Activated CD4-positive, CD25-positive, alpha-beta regulatory T cell treated with anti-CD3 and anti-CD28 coated beads, Interleukin-2, amount 50 U/mL, for 24 hours (primary cell): ENCODE data around the gene GPR26.

ENCODE experiments used
- ATAC-seq, 2 donors: fragments of 150-1000 bp; cut with Tn5 transposase; one replicate each; pipeline ENCODE4 v1.10.0; 2021; ENCODE audit warnings: mild to moderate bottlenecking in 1 of 2, moderate library complexity in 1 of 2

GPR26 gene, protein sequence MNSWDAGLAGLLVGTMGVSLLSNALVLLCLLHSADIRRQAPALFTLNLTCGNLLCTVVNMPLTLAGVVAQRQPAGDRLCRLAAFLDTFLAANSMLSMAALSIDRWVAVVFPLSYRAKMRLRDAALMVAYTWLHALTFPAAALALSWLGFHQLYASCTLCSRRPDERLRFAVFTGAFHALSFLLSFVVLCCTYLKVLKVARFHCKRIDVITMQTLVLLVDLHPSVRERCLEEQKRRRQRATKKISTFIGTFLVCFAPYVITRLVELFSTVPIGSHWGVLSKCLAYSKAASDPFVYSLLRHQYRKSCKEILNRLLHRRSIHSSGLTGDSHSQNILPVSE

GRCh38 chr10:123666318-123667236 is at the start of gene GPR26:
GPR26 (plus strand) TSS chr10:123666355; CDS start chr10:123666408, 53 bp downstream.
- no peak for ATAC-seq

DNA sequence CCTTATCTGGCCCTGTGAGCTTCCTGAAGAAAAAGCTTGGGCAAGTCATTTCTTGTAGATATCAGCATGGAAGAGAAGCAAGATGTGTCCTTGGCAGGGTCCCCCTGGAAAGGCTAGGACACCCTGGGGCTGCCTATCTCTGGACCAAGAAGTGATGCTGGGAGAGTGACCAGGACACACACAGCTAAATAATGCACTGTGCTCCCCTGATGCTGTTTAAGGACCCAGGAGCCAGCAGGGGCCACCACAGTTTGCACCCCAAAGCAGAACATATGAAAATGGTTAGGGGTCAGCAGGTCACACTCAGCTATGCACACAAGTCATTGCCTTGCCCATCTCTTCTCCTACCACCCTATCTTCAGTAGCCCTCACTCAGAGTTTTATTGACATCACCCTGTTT is 47.9 kb upstream of the GPR26 start:
- no peak for ATAC-seq

DNA sequence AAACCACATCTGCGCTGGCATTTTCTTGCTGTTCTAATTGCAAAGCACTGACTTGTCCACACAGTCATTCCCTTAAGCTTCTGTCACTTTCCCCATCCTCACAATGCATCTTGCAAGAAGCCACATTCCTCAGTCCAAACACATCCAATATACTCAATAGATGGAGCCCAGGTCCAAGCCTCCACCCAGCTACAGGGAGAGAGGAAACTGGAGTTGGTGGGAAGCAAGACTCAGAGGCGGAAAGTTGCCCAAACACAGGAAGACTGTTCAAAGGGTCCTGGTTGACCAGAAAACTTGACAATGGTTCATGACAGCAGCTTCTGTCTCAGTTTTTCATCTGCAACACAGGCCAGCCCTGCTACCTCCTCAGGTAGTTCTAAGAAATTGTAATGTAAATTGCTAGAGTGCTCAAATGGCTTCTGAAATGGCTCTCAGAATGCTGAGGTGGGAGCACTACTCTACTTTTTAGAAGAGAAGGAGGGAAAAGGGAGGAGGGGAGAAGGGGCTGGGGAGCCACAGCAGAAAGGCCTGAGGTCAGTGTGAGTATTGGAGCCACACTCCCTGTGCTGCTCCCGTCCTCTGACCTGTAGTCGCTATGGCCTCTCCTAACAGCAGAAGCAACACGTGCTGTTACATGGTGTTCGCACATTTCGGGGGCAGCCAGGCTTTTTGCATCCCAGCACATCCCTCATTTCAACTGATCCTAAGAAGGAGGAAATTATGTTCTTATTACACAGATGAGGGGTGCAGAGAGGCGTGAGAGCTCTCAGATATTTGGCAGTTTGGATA is 46.9 kb upstream of the GPR26 start:
- ATAC-seq, result no peak

GRCh38 chr10:123620621-123621020 is 45.5 kb upstream of the GPR26 start:
- no peak for ATAC-seq

- ATAC-seq, result no peak
Observed at GRCh38 chr10:123621492-123621891, 44.7 kb upstream of the GPR26 start.

DNA sequence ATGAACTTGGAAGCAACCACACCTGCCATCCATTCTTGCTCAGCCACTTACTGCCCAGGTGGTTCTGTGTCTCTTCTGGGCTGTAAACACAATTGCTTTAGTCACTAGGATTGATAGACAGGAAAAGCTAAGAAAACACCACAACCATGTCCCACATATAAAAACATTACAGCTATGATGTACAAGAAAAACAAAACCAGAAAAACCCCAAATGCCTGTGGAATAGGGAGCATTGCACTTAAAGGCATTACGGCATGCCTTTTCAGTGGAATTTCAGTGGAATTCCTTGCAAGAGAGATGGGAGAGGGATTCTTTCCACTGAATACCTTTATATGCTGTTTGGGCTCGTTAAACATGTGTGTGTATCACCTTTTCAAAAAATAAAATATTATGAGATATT is 44.2 kb upstream of the GPR26 start:
- ATAC-seq, result no peak

GRCh38 chr10:123622381-123622780 is 43.8 kb upstream of the GPR26 start:
- ATAC-seq, result no peak

GRCh38 chr10:123624086-123624485 is 42.1 kb upstream of the GPR26 start:
- ATAC-seq, result no peak

DNA sequence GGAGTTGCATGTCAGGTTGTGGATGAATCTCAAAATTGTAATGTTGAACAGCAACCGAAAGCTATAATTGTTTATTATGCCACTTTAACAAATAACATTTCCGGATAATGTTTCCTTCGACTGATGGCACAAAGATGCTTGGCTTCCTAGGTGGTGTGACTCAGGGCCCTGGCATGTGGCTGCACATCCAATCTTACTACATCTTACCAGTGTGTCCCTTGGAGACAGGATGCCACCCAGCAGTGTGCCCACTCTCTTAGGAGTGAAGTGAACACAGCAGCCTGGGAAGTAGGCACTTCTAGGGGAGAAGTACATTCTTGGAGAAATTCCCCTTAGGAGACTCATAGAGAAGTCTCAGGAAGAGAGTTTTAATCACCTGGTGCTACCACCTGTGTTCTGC is 33.0 kb upstream of the GPR26 start:
- no peak for ATAC-seq

DNA sequence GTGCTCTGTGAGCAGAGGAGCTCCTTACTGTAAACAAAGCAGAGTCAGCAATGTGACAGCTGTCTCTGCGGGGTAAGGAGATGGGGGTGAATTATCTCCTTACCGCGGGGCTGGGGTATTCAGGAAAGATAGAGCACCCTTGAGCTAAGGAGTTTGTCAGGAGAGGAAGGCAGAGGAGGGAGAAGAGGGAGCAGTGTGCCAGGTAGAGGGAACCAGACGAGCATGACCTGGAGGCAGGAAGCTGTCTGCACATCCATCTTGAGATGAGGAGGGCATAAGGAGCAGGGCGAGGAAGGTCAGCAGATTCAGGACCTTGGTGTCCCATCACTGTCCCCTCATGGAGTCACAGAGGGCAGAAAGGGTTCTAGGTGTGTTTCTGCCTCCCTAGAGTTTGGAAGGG is 32.5 kb upstream of the GPR26 start:
- no peak for ATAC-seq

DNA sequence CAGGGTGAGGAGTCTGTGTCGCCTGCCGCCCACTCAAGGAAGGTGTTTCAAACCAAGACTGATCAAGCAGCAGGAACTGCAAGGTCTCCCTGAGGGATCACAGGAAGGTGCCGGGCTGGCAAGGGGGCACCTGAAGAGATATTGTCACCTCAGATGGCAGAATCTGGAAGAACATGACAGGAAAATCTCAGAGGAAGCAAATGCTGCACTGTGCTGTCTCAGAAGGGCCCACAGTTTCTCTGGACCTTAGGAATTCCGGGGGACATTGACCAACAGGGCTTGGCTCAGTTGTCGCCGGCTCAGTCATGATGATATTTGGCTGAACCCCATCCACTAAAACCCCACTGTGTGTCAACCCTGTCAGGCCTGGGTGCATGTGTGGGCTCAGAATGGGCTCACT is 31.9 kb upstream of the GPR26 start:
- ATAC-seq, result no peak

GRCh38 chr10:123635131-123635530 is 31.0 kb upstream of the GPR26 start:
- ATAC-seq, result no peak

DNA sequence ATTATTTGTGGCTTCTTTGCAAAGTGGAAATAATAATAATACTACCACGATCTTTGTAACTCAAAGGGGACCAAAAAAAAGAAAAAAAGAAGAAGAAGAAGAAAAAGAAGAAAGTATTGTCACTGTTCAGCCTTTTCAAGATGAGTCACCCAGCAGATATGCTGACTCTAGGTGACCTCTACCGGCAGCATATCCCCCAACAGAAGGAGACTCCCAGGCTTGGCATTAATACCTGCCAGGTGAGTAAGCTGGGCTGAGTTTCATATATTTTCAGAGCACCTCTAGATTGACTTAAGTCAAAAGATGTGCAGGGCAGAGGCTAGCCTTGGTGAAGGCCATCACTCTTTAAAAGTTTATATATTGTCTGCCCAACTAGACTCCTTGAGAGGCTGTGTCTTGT is 30.4 kb upstream of the GPR26 start:
- ATAC-seq, result no peak

DNA sequence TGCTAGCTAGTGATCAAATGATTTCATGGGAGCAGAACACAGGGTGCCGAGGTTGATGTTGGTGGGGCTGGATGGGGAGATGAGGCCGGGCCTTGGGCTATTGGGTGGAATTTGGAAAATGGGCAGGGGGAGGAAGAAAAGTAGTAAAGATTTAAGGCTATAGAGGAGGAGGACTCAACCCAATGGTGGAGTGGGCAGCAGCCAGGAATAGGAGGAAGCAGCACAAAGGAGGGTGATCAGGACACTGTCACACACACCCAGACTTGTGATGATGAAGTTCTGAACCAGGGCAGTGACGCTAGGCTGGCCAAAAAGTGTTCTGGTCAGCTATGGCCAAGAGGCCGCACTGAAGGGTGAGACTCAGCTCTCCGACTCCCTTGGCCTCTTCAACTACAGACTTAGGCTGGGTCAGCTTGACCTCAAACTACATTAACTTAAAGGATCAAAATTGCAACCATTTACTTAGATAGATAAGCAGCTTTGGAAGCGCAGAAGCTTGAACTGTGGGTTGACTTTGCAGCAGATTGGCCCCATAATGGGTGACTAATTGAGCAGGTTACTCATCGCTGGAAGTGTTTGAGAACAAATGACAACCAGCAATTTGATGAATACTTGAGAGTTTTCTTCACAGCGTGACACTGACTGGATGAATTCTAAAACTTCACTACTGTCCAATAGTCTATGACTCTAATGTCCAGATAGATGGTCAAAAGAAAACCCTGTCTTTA is 29.4 kb upstream of the GPR26 start:
- ATAC-seq, result no peak

GRCh38 chr10:123637326-123637880 is 28.8 kb upstream of the GPR26 start:
- ATAC-seq, result no peak

DNA sequence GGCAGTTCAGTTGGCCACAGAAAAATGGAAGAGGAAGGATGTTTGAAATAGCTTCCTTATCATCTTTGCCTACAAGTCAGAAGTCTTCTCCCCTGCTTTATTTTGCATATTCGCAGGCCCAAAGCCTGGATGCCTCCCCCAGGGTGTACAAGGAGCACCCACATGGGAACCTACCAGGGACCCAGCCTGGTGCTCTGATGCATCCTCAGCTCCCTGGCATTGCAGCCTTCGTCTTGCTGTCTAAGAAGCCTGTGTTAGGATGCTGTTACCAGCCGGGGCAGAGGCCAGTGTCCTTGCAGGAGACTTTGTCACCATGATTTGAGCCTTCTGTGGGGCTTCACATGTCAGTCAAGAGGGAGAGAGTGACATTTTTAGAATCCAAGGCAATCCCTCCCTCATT is 27.0 kb upstream of the GPR26 start:
- no peak for ATAC-seq

- ATAC-seq, result no peak
Observed at GRCh38 chr10:123640016-123640535, 26.1 kb upstream of the GPR26 start.

DNA sequence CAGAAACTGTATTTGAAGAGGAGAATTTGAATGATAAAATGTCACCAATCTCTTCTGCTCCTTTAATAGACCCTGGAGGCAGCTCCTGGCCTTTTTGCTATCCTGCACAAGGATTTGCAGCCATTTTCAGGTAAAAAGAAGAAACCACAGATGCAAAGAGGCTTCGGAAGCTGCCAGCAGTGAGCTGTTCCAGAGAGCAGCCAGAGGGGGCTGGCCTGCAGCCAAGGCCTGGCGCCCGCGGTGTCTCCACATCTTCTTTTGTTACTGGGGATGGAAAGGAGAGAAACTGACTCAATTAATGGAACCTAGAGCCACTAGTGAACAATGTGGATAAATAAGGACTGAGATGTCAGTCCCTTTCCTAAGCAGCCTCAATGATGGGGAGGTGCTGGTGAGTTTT is 23.9 kb upstream of the GPR26 start:
- no peak for ATAC-seq

DNA sequence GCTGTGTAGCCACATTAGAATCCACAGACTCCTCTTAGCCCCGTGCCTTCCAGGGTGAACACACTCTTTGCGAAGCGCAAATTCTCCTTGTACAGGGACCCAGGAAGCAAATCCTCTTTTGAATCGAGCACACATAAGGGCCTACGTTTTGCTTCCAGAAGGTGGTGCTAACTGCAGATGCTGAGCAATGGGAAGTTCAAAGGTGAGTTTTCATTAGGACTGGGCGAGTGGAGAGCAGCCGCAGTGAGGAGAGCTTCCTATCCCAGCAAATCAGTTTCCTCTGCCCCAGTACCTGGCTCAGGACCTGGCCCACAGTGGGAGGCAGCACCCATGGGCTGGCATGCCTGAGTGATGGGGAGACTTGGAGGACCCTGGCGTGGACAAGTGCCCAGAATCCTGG is 23.5 kb upstream of the GPR26 start:
- ATAC-seq, result no peak

- ATAC-seq, result no peak
Observed at GRCh38 chr10:123643315-123643714, 22.8 kb upstream of the GPR26 start.

DNA sequence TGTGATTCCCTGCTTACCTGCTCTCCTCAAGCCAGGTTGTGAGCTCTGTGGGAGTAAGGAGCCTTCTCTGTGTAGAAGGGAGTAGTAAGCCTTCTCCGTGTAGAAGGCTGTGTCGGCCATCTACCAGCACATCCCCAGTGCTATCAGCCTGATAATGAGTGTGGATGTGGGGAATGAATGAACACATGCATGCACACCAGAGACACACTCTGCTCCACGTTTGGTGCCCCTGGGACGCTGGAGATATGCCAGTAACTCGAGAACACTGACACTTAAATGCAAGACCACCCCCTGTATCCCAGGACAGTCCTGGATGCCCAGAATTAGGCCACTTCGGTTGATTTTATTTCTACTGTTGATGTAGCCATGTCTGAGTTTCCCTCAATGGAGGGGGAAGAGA is 21.1 kb upstream of the GPR26 start:
- no peak for ATAC-seq

GRCh38 chr10:123645615-123646014 is 20.5 kb upstream of the GPR26 start:
- no peak for ATAC-seq
